CD4-positive, alpha-beta T cell (primary cell): Measurements from ENCODE around the gene TMED7. TPM values are rescaled to one million over a fixed set of nuclear protein-coding genes. Genes with fewer than 3 reads are reported as not detected.

ENCODE experiments used
- ATAC-seq: fragments of 200-7000 bp; cut with Tn5 transposase; one replicate; pipeline ENCODE4 v1.10.0; 2022; ENCODE audit warnings: mild to moderate bottlenecking; ENCODE audit not compliant: poor library complexity
- CTCF ChIA-PET: fragments of 350-600 bp; sonication (Branson Sonifier 250); formaldehyde crosslinking; loops from one replicate; lab custom pipeline; 2021; ENCODE audit warnings: antibody characterized with exemption, inconsistent platforms; lab: Charles Lee
- POLR2A ChIA-PET: fragments of 350-600 bp; sonication (Branson Sonifier 250); formaldehyde crosslinking; loops from one replicate; lab custom pipeline; 2021; ENCODE audit warnings: antibody characterized with exemption, inconsistent platforms; lab: Charles Lee
- DNase-seq, 14 experiments: peaks; one replicate each; pipeline ENCODE4 v3.0.0-alpha.2; 2013 to 2020; ENCODE audit warnings: mixed read lengths in 2 of 14
- H3K27ac ChIP-seq, 2 donors: one replicate each; pipeline versions ENCODE4 v1.5.1 to v1.7.0; 2013; ENCODE audit warnings: low read length in 2 of 2, low read depth in 1 of 2, mild to moderate bottlenecking in 1 of 2
- H3K27me3 ChIP-seq, 2 experiments: 1 replicate in 1 of 2; 2 replicates in 1 of 2; pipeline versions ENCODE4 v1.6.1 to v1.7.0; 2013; ENCODE audit warnings: low read length in 2 of 2, control low read depth in 1 of 2, mild to moderate bottlenecking in 1 of 2, moderate library complexity in 1 of 2; ENCODE audit not compliant: insufficient read depth in 2 of 2, control insufficient read depth in 1 of 2
- H3K36me3 ChIP-seq: one replicate; pipeline ENCODE4 v1.6.1; 2013; ENCODE audit warnings: low read length, control low read depth; ENCODE audit not compliant: insufficient read depth
- H3K4me1 ChIP-seq: one replicate; pipeline ENCODE4 v1.6.1; 2013; ENCODE audit warnings: low read length, control low read depth; ENCODE audit not compliant: insufficient read depth
- H3K4me3 ChIP-seq: one replicate; pipeline ENCODE4 v1.5.1; 2013; ENCODE audit warnings: mild to moderate bottlenecking, low read length, moderate library complexity
- H3K9me3 ChIP-seq, 2 experiments: 1 replicate in 1 of 2; 2 replicates in 1 of 2; pipeline versions ENCODE4 v1.6.1 to v1.7.0; 2013; ENCODE audit warnings: low read length in 2 of 2, mild to moderate bottlenecking in 2 of 2, control low read depth in 1 of 2, moderate library complexity in 1 of 2; ENCODE audit not compliant: control insufficient read depth in 1 of 2, insufficient read depth in 1 of 2
- H3K27ac Mint-ChIP-seq: one replicate; pipeline ENCODE4 v1.8.0; 2020; ENCODE audit warnings: mixed read lengths
- H3K27me3 Mint-ChIP-seq: one replicate; pipeline ENCODE4 v1.8.0; 2021; ENCODE audit warnings: mixed read lengths
- H3K36me3 Mint-ChIP-seq: one replicate; pipeline ENCODE4 v1.8.0; 2021; ENCODE audit warnings: low read depth, mixed read lengths
- H3K4me1 Mint-ChIP-seq: one replicate; pipeline ENCODE4 v1.8.0; 2021; ENCODE audit warnings: low read depth, mixed read lengths
- H3K4me3 Mint-ChIP-seq: one replicate; pipeline ENCODE4 v1.8.0; 2020; ENCODE audit warnings: mild to moderate bottlenecking, mixed read lengths
- H3K9me3 Mint-ChIP-seq: one replicate; pipeline ENCODE4 v1.8.0; 2020; ENCODE audit warnings: mixed read lengths
- intact Hi-C, 2 experiments: fragments of 100-400 bp; cut with DNase I in 1 of 2; cut with micrococcal nuclease in 1 of 2; formaldehyde crosslinking; loops; one replicate each; pipeline versions ENCODE4 v1.15.1 to v1.9.0; 2023 to 2025; cut with DNase I, micrococcal nuclease
- total RNA-seq, 174 experiments: library from RNA in 2 of 174; stranded (reverse) in 2 of 174; gene quantifications; one replicate each; pipeline ENCODE4 v1.2.3 and lab custom pipeline; 2021 to 2026
- TF ChIP-seq, protein P1 (sequence below): fragments of 200-600 bp; IDR thresholded peaks from one replicate; pipeline ENCODE4 v1.8.0; 2022; ENCODE audit warnings: antibody characterized with exemption, mild to moderate bottlenecking

TMED7 gene
- total RNA-seq, 2 experiments from 2014 or later = 50.4 to 56.7 TPM

- ChIA-PET CTCF (interaction anchor here (0.6 to 2.2 kb wide), 3 partner anchors 11 to 203 kb away, joined by 3 to 12 read pairs (median 9); partner anchors contain the start of gene TMED7), POLR2A (interaction anchor here (0.5 kb wide), 1 partner anchor 336 kb away, joined by 3 read pairs; no protein-coding TSS in a partner anchor)
- ATAC-seq (no peak), DNase-seq (no peak)
- Mint-ChIP-seq H3K9me3 (no peaks in the 10 kb centered on the region), H3K4me3 (no peak overlapping the region), H3K27ac (no peak overlapping the region), H3K27me3 (no peaks in the 10 kb centered on the region), H3K36me3 (no peaks in the 10 kb centered on the region), H3K4me1 (peaks cover 8% of the 10 kb centered on the region)
- Histone ChIP-seq H3K4me1 (peaks cover 5% of the 10 kb centered on the region), H3K36me3 (no peaks in the 10 kb centered on the region), H3K4me3 (no peak overlapping the region), H3K27me3 (no peaks in the 10 kb centered on the region), H3K9me3 (no peaks in the 10 kb centered on the region), H3K27ac (no peak overlapping the region)
- intact Hi-C loops = no loop called here
- TF ChIP-seq, protein P1, sequence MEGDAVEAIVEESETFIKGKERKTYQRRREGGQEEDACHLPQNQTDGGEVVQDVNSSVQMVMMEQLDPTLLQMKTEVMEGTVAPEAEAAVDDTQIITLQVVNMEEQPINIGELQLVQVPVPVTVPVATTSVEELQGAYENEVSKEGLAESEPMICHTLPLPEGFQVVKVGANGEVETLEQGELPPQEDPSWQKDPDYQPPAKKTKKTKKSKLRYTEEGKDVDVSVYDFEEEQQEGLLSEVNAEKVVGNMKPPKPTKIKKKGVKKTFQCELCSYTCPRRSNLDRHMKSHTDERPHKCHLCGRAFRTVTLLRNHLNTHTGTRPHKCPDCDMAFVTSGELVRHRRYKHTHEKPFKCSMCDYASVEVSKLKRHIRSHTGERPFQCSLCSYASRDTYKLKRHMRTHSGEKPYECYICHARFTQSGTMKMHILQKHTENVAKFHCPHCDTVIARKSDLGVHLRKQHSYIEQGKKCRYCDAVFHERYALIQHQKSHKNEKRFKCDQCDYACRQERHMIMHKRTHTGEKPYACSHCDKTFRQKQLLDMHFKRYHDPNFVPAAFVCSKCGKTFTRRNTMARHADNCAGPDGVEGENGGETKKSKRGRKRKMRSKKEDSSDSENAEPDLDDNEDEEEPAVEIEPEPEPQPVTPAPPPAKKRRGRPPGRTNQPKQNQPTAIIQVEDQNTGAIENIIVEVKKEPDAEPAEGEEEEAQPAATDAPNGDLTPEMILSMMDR = no peak
Observed at GRCh38 chr5:115636008-115636407, 10.2 kb upstream of the TMED7 start.

DNA sequence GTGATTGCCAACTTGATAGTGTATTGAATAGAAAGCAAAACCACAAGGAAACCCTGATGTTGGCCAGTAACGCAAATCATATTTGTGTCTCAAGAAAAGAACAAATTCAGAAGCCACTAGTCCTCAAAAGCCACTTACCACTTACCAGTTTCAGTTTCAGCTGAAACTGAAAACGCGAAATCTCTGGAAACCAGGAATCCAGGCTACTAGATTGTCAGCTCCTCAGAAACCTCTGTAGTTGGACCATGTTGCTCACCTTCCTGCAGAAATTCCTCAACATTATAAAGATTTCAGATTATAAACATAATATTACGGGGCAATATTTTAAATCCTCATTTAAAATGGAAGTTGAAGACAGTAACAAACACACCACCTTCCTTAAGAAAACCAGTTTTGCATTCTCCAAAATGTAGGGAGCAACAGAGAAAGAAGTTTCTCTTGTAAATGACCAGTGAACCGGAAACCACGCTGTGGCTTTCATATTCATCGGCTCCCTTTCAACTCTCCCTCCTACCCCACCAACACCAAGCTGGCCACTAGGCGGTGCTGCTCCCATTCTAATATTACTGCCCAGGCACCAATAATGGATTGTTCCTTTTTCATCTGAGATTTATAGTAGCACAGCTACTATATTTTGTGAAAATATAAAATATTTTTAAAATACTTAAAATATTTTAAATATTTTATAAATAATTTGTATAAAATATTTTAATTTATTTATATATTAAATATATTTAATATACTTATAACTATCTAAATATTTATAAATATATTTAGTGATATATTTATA, 8.7 kb upstream of the TMED7 start:
- H3K4me3 ChIP-seq = peak overlapping the region; percentile 30

GRCh38 chr5:115629903-115630302, 4.1 kb upstream of the TMED7 start:
- intact Hi-C loops = loop anchor here (5.0 kb wide), 3 partner anchors 88 to 458 kb away; partner anchors contain the start of genes COMMD10 (in 2 of the 2) and FEM1C (in 1 of the 2)
- no peak for DNase-seq
- Mint-ChIP-seq H3K4me1 (peaks cover 18% of the 10 kb centered on the region), H3K27me3 (no peaks in the 10 kb centered on the region), H3K4me3 (no peak overlapping the region), H3K36me3 (peaks cover 8% of the 10 kb centered on the region), H3K9me3 (no peaks in the 10 kb centered on the region), H3K27ac (no peak overlapping the region)
- CTCF ChIA-PET = interaction anchor here (1.7 kb wide), 1 partner anchor 202 kb away, joined by 6 read pairs; no protein-coding TSS in a partner anchor
- no peaks in the 10 kb centered on the region for H3K9me3 ChIP-seq
- no peak overlapping the region for H3K27ac ChIP-seq
- H3K4me3 ChIP-seq = no peak overlapping the region
- no peaks in the 10 kb centered on the region for H3K36me3 ChIP-seq
- TF ChIP-seq, protein P1 = no peak
- peaks cover 9% of the 10 kb centered on the region for H3K4me1 ChIP-seq
- no peaks in the 10 kb centered on the region for H3K27me3 ChIP-seq
- no peak for ATAC-seq
- POLR2A ChIA-PET = no interaction called here

More for the DNA sequence above, 8.7 kb upstream of the TMED7 start:
- CTCF ChIA-PET = interaction anchor here (0.7 to 2.2 kb wide), 6 partner anchors 9 to 208 kb away, joined by 3 to 12 read pairs (median 4); partner anchors contain the start of genes FEM1C and TMED7
- POLR2A ChIA-PET = interaction anchor here (0.8 to 2.0 kb wide), 7 partner anchors 9 to 207 kb away, joined by 3 to 12 read pairs (median 4); partner anchors contain the start of genes AP3S1, ATG12 and TMED7
- Mint-ChIP-seq H3K4me1 (peaks cover 8% of the 10 kb centered on the region), H3K27ac (no peak overlapping the region), H3K9me3 (no peaks in the 10 kb centered on the region), H3K4me3 (peak overlapping the region; percentile 64), H3K27me3 (no peaks in the 10 kb centered on the region), H3K36me3 (no peaks in the 10 kb centered on the region)
- DNase-seq (peak; percentile 67 to 88 (median 78)), ATAC-seq (peak; percentile 96)
- no peaks in the 10 kb centered on the region for H3K9me3 ChIP-seq
- no peak overlapping the region for H3K27ac ChIP-seq
- TF ChIP-seq, protein P1 = peak; percentile 92
- H3K27me3 ChIP-seq = no peaks in the 10 kb centered on the region
- intact Hi-C loops = loop anchor here (1.0 to 2.0 kb wide), 3 partner anchors 204 to 434 kb away; no protein-coding TSS in a partner anchor
- no peaks in the 10 kb centered on the region for H3K36me3 ChIP-seq
- peaks cover 5% of the 10 kb centered on the region for H3K4me1 ChIP-seq
